ENCODE data around the gene MARVELD3. TPM values are rescaled to one million over a fixed set of nuclear protein-coding genes. Genes with fewer than 3 reads are reported as not detected.

Gene MARVELD3
- total and polyA plus RNA-seq, 4 donors: 3.6 to 9.3 (median 8.2) TPM

DNA sequence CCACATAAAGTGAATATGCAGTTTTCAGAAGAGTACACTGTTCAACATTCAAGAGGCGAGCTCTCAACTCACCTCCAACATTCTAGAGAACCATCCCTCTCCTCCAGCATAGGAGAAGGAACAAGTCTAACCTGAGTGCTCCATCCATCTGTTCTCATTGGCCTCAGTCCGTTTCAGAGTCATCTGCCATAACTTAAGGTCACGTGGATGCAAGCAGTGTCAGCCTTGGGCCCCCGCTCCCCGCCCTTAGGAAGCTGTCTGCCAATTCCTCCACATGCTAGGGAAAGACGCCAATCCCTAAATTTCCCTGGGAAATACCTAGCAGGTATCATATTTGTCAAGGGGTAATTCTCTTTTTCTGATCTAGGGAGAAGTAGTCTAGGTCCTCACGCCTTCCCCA lies 21.4 kb downstream of the MARVELD3 start:
- H3K4me3 ChIP-seq: no peak overlapping the region
- ATAC-seq (ENCODE audit: insufficient read depth, low FRiP score) (no peak), DNase-seq (no peak)
- no peaks in the 10 kb centered on the region for H3K27me3 ChIP-seq (ENCODE audit: control insufficient read depth in 3 of 3, insufficient read depth in 3 of 3, low read length in 2 of 3)
- no peak overlapping the region for H3K9ac ChIP-seq (ENCODE audit: insufficient read depth in 1 of 2, low read length in 2 of 2)
- TF ChIP-seq, protein P1, sequence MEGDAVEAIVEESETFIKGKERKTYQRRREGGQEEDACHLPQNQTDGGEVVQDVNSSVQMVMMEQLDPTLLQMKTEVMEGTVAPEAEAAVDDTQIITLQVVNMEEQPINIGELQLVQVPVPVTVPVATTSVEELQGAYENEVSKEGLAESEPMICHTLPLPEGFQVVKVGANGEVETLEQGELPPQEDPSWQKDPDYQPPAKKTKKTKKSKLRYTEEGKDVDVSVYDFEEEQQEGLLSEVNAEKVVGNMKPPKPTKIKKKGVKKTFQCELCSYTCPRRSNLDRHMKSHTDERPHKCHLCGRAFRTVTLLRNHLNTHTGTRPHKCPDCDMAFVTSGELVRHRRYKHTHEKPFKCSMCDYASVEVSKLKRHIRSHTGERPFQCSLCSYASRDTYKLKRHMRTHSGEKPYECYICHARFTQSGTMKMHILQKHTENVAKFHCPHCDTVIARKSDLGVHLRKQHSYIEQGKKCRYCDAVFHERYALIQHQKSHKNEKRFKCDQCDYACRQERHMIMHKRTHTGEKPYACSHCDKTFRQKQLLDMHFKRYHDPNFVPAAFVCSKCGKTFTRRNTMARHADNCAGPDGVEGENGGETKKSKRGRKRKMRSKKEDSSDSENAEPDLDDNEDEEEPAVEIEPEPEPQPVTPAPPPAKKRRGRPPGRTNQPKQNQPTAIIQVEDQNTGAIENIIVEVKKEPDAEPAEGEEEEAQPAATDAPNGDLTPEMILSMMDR (IDR thresholded peaks at IDR 0.05; ENCODE audit: control extremely low read depth, extremely low read depth): no peak
- 79 to 80% methylated on average over 7 of the region's 7 CpGs for WGBS, 2 donors
- H3K27ac ChIP-seq (ENCODE audit: low read depth in 1 of 2, low read length in 1 of 2): no peak overlapping the region
- no peaks in the 10 kb centered on the region for H3K4me1 ChIP-seq (ENCODE audit: control insufficient read depth in 5 of 5, insufficient read depth in 5 of 5, low read length in 5 of 5)
- H3K9me3 ChIP-seq (ENCODE audit: control insufficient read depth in 4 of 4, insufficient read depth in 3 of 4, low read length in 3 of 4): no peaks in the 10 kb centered on the region
- H3K36me3 ChIP-seq (ENCODE audit: control insufficient read depth in 4 of 4, insufficient read depth in 4 of 4, low read length in 4 of 4): peaks cover 9 to 19% (median 15%) of the 10 kb centered on the region in 4 donors

DNA sequence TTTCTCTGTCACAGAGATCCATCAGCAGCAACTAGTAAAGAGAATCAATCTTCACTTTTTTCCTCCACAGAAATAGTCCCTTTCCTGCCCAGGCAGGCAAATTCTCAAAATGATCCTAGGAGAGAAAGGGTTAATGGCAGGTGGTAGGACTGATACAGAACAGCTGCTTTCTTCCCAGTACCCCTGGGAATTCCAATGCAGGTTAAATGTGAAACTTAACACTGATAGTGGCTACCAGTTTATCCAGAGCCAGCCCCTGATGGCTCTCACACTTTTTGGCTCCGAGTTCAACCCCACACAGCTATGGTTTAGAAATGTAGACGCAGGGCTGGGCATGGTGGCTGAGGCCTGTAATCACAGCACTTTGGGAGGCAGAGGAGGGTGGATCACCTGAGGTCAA lies 22.2 kb downstream of the MARVELD3 start:
- H3K4me1 ChIP-seq (ENCODE audit: control insufficient read depth in 5 of 5, insufficient read depth in 5 of 5, low read length in 5 of 5): no peaks in the 10 kb centered on the region
- H3K36me3 ChIP-seq (ENCODE audit: control insufficient read depth in 4 of 4, insufficient read depth in 4 of 4, low read length in 4 of 4): peaks cover 11 to 20% (median 16%) of the 10 kb centered on the region in 4 donors
- 92 to 95% methylated on average over 2 of the region's 2 CpGs for WGBS, 2 donors
- H3K27ac ChIP-seq (ENCODE audit: low read depth in 1 of 2, low read length in 1 of 2): no peak overlapping the region
- no peaks in the 10 kb centered on the region for H3K27me3 ChIP-seq (ENCODE audit: control insufficient read depth in 3 of 3, insufficient read depth in 3 of 3, low read length in 2 of 3)
- DNase-seq (no peak), ATAC-seq (ENCODE audit: insufficient read depth, low FRiP score) (no peak)
- TF ChIP-seq, protein P1 (IDR thresholded peaks at IDR 0.05; ENCODE audit: control extremely low read depth, extremely low read depth): no peak
- no peaks in the 10 kb centered on the region for H3K9me3 ChIP-seq (ENCODE audit: control insufficient read depth in 4 of 4, insufficient read depth in 3 of 4, low read length in 3 of 4)
- no peak overlapping the region for H3K9ac ChIP-seq (ENCODE audit: insufficient read depth in 1 of 2, low read length in 2 of 2)
- H3K4me3 ChIP-seq: no peak overlapping the region

DNA sequence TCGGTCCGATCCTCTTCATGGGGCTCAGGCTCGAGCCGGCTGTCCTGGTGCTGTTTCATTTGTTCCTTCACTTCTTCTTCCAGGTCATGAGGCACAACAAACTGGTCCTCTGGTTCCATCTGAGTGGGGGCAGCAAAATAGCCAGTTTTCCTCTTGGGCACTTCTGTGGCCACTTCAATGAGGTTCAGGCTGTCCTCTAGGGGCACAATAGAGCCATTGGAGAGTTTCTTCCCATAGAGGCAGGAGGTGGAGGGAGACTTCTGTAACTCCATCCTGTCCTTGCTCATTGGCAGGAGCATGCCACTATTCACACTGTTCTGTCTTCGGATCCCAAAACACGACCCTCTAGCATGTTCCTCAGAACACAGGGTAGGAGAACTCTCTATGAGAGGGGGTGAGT lies 22.9 kb downstream of the MARVELD3 start:
- Histone ChIP-seq H3K27me3 (ENCODE audit: control insufficient read depth in 3 of 3, insufficient read depth in 3 of 3, low read length in 2 of 3) (no peaks in the 10 kb centered on the region), H3K36me3 (ENCODE audit: control insufficient read depth in 4 of 4, insufficient read depth in 4 of 4, low read length in 4 of 4) (peaks cover 15 to 22% (median 18%) of the 10 kb centered on the region in 4 donors), H3K27ac (ENCODE audit: low read depth in 1 of 2, low read length in 1 of 2) (no peak overlapping the region), H3K9ac (ENCODE audit: insufficient read depth in 1 of 2, low read length in 2 of 2) (no peak overlapping the region), H3K4me3 (no peak overlapping the region), H3K4me1 (ENCODE audit: control insufficient read depth in 5 of 5, insufficient read depth in 5 of 5, low read length in 5 of 5) (no peaks in the 10 kb centered on the region), H3K9me3 (ENCODE audit: control insufficient read depth in 4 of 4, insufficient read depth in 3 of 4, low read length in 3 of 4) (no peaks in the 10 kb centered on the region)
- DNase-seq (no peak), ATAC-seq (ENCODE audit: insufficient read depth, low FRiP score) (no peak)
- TF ChIP-seq, protein P1 (IDR thresholded peaks at IDR 0.05; ENCODE audit: control extremely low read depth, extremely low read depth): no peak
- WGBS, 2 donors: 93 to 94% methylated on average over 6 of the region's 6 CpGs

DNA sequence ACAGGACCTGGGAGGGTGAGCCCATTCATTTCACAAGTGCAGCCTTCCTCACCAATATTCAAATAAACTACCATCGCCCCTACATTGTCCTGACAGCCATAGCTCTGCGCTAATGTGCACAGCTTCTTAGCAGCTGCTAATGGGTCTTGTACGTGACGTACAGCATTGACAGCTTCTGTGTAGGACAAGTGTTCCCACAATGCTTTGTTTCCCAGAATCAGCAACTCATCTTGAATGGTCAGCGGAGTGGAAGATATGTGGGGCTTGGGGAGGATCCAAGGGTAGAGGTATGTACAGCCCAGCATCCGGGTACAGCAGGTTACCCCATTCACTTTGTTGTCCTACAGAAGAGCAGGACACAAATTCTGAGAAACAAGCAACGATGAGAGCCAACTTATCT lies 23.7 kb downstream of the MARVELD3 start:
- TF ChIP-seq, protein P1 (IDR thresholded peaks at IDR 0.05; ENCODE audit: control extremely low read depth, extremely low read depth): no peak
- Histone ChIP-seq H3K27ac (ENCODE audit: low read depth in 1 of 2, low read length in 1 of 2) (no peak overlapping the region), H3K27me3 (ENCODE audit: control insufficient read depth in 3 of 3, insufficient read depth in 3 of 3, low read length in 2 of 3) (no peaks in the 10 kb centered on the region), H3K4me3 (no peak overlapping the region), H3K9ac (ENCODE audit: insufficient read depth in 1 of 2, low read length in 2 of 2) (no peak overlapping the region), H3K36me3 (ENCODE audit: control insufficient read depth in 4 of 4, insufficient read depth in 4 of 4, low read length in 4 of 4) (peaks cover 21 to 25% (median 22%) of the 10 kb centered on the region in 4 donors), H3K9me3 (ENCODE audit: control insufficient read depth in 4 of 4, insufficient read depth in 3 of 4, low read length in 3 of 4) (no peaks in the 10 kb centered on the region), H3K4me1 (ENCODE audit: control insufficient read depth in 5 of 5, insufficient read depth in 5 of 5, low read length in 5 of 5) (no peaks in the 10 kb centered on the region)
- WGBS, 2 donors: 97% methylated on average over 7 of the region's 7 CpGs
- DNase-seq (no peak), ATAC-seq (ENCODE audit: insufficient read depth, low FRiP score) (no peak)

Measured in lung (tissue), 12 donors.